Spleen (tissue), 11 donors: ENCODE results near the gene SYNGR1. TPM values are rescaled to one million over a fixed set of nuclear protein-coding genes. Genes with fewer than 3 reads are reported as not detected.
A peak's percentile ranks its signal among the peaks of the same experiment; 100 is the strongest.
"Not testable (repeated sequence)": the region's sequence is repeated elsewhere in the genome, so short reads cannot be mapped to it uniquely, and the experiment has no call there.

ENCODE experiments used
- DNase-seq: peaks from one replicate; pipeline ENCODE4 v3.0.0-alpha.2; 2020
- H3K27ac ChIP-seq, 8 donors: fragments of 200-600 bp; sonication (generic) in 7 of 8; 1 replicate in 4 of 8; 2 replicates in 4 of 8; pipeline versions ENCODE4 v1.5.0 to v1.8.0; 2016 to 2021; ENCODE audit warnings: inconsistent platforms in 4 of 8, mild to moderate bottlenecking in 4 of 8, moderate library complexity in 1 of 8
- H3K27me3 ChIP-seq, 7 donors: fragments of 200-600 bp; sonication (generic) in 6 of 7; replicated peaks in 1 of 7; 1 replicate in 4 of 7; 2 replicates in 3 of 7; pipeline versions ENCODE4 v1.5.0 to v1.8.0; 2016 to 2021; ENCODE audit warnings: inconsistent platforms in 3 of 7, mild to moderate bottlenecking in 1 of 7
- H3K36me3 ChIP-seq, 6 donors: fragments of 200-600 bp; sonication (generic) in 5 of 6; 1 replicate in 4 of 6; 2 replicates in 2 of 6; pipeline versions ENCODE4 v1.5.0 to v1.8.0; 2016 to 2021; ENCODE audit warnings: inconsistent platforms in 2 of 6
- H3K4me1 ChIP-seq, 6 donors: fragments of 200-600 bp; sonication (generic) in 5 of 6; 1 replicate in 3 of 6; 2 replicates in 3 of 6; pipeline versions ENCODE4 v1.5.0 to v1.8.0; 2016 to 2021; ENCODE audit warnings: inconsistent platforms in 3 of 6
- H3K4me3 ChIP-seq, 8 donors: fragments of 200-600 bp; sonication (generic) in 7 of 8; 1 replicate in 4 of 8; 2 replicates in 4 of 8; pipeline versions ENCODE4 v1.5.0 to v1.8.0; 2016 to 2021; ENCODE audit warnings: inconsistent platforms in 4 of 8, mild to moderate bottlenecking in 4 of 8, moderate library complexity in 2 of 8
- H3K9me3 ChIP-seq, 8 donors: fragments of 200-600 bp; sonication (generic) in 7 of 8; 1 replicate in 4 of 8; 2 replicates in 4 of 8; pipeline versions ENCODE4 v1.5.0 to v1.8.0; 2016 to 2021; ENCODE audit warnings: inconsistent platforms in 4 of 8
- POLR2A ChIP-seq, 3 donors: fragments of 450-650 bp; IDR thresholded peaks; one replicate each; pipeline ENCODE4 v1.5.1; 2017; ENCODE audit warnings: antibody characterized with exemption in 3 of 3, mild to moderate bottlenecking in 1 of 3
- POLR2AphosphoS5 ChIP-seq, 3 donors: sonication (generic); formaldehyde crosslinking; IDR thresholded peaks; one replicate each; pipeline ENCODE4 v1.5.1; 2017; ENCODE audit warnings: antibody characterized with exemption in 3 of 3
- WGBS, 5 donors: extraction: QIAGEN DNeasy Blood & Tissue Kit in 3 of 5; methylation state at CpG; one replicate each; pipeline versions ENCODE4 v1.1.5 to v1.1.7; 2013 to 2018; 5-methylcytosine and 5-hydroxymethylcytosine counted together
- intact Hi-C: fragments of 100-400 bp; cut with DNase I; formaldehyde crosslinking; loops from one replicate; pipeline ENCODE4 v1.15.0; 2023; ENCODE audit warnings: low total_unique reads
- polyA plus RNA-seq, 3 donors: library from polyadenylated mRNA; stranded (reverse); fragments of 200-250 nt; gene quantifications; one replicate each; pipeline ENCODE4 v1.2.1, GENCODE V29; 2013
- total RNA-seq, 7 donors: library from RNA; depleted of rRNA in 3 of 7; stranded (reverse); fragments of >200 nt in 3 of 7; fragmentation: NEBNext Ultra II Directional in 4 of 7; extraction: Animal tissue kit (Norgen Biotek cat#: 25700) in 4 of 7; gene quantifications; one replicate each; pipeline versions ENCODE4 v1.1.0 to v1.2.1, GENCODE V29; 2016 to 2021
- TF ChIP-seq, protein P1 (sequence below), 11 experiments: fragments of 200-600 bp in 7 of 11; fragments of 450-650 bp in 4 of 11; sonication (generic) in 4 of 11; IDR thresholded peaks in 8 of 11; conservative IDR thresholded peaks in 3 of 11; 1 replicate in 7 of 11; 2 replicates in 4 of 11; pipeline versions ENCODE4 v1.4.0 to v1.8.0; 2016 to 2021; ENCODE audit warnings: antibody characterized with exemption in 11 of 11, inconsistent platforms in 4 of 11, mild to moderate bottlenecking in 1 of 11
- donor health status: healthy with polysubstance abuse.
- donor health status: DM: no; HTN: no; CAD: no; lungs with moderate emphysema.
- donor health status: DM: no; HTN: no; CAD: no.
- donor health status: Bipolar disorder and iron deficiency.
- donor health status: healthy.
- donor health status: DM: no; HTN: no; CAD: no.
- donor health status: DM: yes; HTN: yes; CAD: no.

Gene SYNGR1
- total and polyA plus RNA-seq, 10 donors: 8.0 to 35.1 (median 13.3) TPM

DNA sequence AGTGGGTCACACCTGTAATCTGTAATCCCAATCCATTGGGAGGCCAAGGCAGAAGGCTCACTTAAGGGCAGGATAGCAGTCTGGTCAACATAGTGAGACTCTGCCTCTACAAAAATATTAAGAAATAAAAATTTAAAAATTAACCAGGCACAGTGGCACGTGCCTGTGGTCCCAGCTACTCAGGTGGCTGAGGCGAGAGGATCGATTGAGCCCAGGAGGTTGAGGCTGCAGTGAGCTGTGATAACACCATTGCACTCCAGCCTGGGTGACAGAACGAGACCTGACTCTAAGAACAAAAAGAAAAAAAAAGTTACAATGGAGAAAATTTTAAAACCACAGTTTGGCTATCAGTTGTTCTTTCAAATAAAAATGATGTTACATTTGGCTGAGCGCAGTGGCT is 13.4 kb upstream of the SYNGR1 start:
- Histone ChIP-seq H3K9me3 (no peaks in the 10 kb centered on the region), H3K4me1 (peaks cover 0 to 35% (median 8%) of the 10 kb centered on the region in 6 donors), H3K27ac (no peak overlapping the region), H3K27me3 (no peaks in the 10 kb centered on the region), H3K36me3 (no peaks in the 10 kb centered on the region), H3K4me3 (no peak overlapping the region)
- DNase-seq: no peak
- intact Hi-C loops: no loop called here
- TF ChIP-seq POLR2A (IDR thresholded peaks at IDR 0.05) (no peak), POLR2AphosphoS5 (IDR thresholded peaks at IDR 0.05) (no peak)
- TF ChIP-seq, protein P1, sequence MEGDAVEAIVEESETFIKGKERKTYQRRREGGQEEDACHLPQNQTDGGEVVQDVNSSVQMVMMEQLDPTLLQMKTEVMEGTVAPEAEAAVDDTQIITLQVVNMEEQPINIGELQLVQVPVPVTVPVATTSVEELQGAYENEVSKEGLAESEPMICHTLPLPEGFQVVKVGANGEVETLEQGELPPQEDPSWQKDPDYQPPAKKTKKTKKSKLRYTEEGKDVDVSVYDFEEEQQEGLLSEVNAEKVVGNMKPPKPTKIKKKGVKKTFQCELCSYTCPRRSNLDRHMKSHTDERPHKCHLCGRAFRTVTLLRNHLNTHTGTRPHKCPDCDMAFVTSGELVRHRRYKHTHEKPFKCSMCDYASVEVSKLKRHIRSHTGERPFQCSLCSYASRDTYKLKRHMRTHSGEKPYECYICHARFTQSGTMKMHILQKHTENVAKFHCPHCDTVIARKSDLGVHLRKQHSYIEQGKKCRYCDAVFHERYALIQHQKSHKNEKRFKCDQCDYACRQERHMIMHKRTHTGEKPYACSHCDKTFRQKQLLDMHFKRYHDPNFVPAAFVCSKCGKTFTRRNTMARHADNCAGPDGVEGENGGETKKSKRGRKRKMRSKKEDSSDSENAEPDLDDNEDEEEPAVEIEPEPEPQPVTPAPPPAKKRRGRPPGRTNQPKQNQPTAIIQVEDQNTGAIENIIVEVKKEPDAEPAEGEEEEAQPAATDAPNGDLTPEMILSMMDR (IDR thresholded peaks at IDR 0.05 in 8 of 11, conservative IDR thresholded peaks at IDR 0.05 in 3 of 11): no peak
- 88 to 95% (median 92%) methylated on average over 5 of the region's 5 CpGs for WGBS, 5 donors

GRCh38 chr22:39339775-39340174 is 10.0 kb upstream of the SYNGR1 start:
- H3K27ac ChIP-seq, H3K27me3 ChIP-seq, intact Hi-C loops, DNase-seq, H3K36me3 ChIP-seq, H3K9me3 ChIP-seq, H3K4me3 ChIP-seq: not testable (repeated sequence)
- WGBS, 5 donors: 87 to 94% (median 94%) methylated on average over 7 of the region's 7 CpGs
- peaks cover 0 to 14% (median 7%) of the 10 kb centered on the region in 6 donors for H3K4me1 ChIP-seq

- Histone ChIP-seq H3K36me3 (no peaks in the 10 kb centered on the region), H3K9me3 (no peaks in the 10 kb centered on the region), H3K27ac (no peak overlapping the region), H3K4me3 (no peak overlapping the region), H3K27me3 (no peaks in the 10 kb centered on the region), H3K4me1 (peaks cover 0 to 10% (median 7%) of the 10 kb centered on the region in 6 donors)
- TF ChIP-seq POLR2AphosphoS5 (IDR thresholded peaks at IDR 0.05) (no peak), POLR2A (IDR thresholded peaks at IDR 0.05) (no peak)
- TF ChIP-seq, protein P1 (IDR thresholded peaks at IDR 0.05 in 8 of 11, conservative IDR thresholded peaks at IDR 0.05 in 3 of 11): no peak
- no peak for DNase-seq
- intact Hi-C loops: no loop called here
- 88 to 96% (median 90%) methylated on average over 3 of the region's 3 CpGs for WGBS, 5 donors
Observed at GRCh38 chr22:39341179-39341578, 8.6 kb upstream of the SYNGR1 start.

DNA sequence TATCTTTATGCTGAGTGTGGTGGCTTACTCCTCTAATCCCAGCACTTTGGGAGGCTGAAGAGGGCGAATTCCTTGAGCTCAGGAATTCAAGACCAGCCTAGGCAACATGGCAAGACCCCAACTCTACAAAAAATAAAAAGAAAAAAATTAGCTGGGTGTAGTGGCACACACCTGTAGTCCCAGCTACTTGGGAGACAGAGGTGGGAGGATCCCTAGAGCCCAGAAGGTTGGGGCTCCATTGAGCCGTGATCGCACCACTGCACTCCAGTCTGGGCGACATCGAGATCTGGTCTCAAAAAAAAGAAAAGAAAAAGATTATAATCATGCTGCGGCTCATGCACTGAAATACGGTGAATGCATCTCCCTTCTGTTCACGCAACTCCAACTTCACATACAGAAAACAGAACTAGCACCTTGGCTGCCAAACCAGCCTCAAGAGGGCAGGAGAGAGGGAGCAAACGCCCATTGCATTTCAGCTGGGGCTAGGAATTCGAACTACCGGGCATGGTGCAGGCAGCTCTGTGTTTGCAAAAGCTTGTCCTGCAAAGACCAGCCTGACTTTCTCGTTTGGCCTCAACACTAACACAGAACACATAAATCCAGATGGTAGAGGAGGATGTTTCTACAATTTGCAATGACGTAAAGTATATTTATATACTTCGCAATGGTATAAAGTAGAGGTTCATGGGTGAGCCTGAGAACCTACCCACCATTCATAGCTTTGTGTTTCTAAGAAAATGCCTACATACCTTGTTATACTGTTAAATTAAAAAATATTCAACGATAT is 6.3 kb upstream of the SYNGR1 start:
- Histone ChIP-seq H3K27me3 (no peaks in the 10 kb centered on the region), H3K9me3 (no peaks in the 10 kb centered on the region), H3K27ac (no peak overlapping the region), H3K4me1 (peaks cover 0 to 10% (median 7%) of the 10 kb centered on the region in 6 donors), H3K4me3 (no peak overlapping the region), H3K36me3 (no peaks in the 10 kb centered on the region)
- intact Hi-C loops: no loop called here
- WGBS, 5 donors: 27 to 32% (median 31%) methylated on average over 14 to 15 of the region's 15 CpGs
- no peak for TF ChIP-seq POLR2A (IDR thresholded peaks at IDR 0.05)
- TF ChIP-seq POLR2AphosphoS5 (IDR thresholded peaks at IDR 0.05): peak in 1 of 3 donors; percentile 21
- TF ChIP-seq, protein P1 (IDR thresholded peaks at IDR 0.05 in 8 of 11, conservative IDR thresholded peaks at IDR 0.05 in 3 of 11): peak; percentile 22 to 78 (median 62)
- no peak for DNase-seq
